T-helper 1 cell treated with Interleukin-12 subunit alpha and Interleukin-12 subunit beta and Interleukin-4 antibody, amounts not matched to agents 30 μg/mL and 1 μg/mL, for 36 hours (primary cell): Measurements from ENCODE around the gene RALGPS1.
A peak's percentile ranks its signal among the peaks of the same experiment; 100 is the strongest.

Experiments
- H3K27ac Mint-ChIP-seq: one replicate; pipeline ENCODE4 v1.8.0; 2021; ENCODE audit warnings: mild to moderate bottlenecking, mixed read lengths
- H3K27me3 Mint-ChIP-seq: one replicate; pipeline ENCODE4 v1.8.0; 2021; ENCODE audit warnings: low read depth, mixed read lengths
- H3K36me3 Mint-ChIP-seq: one replicate; pipeline ENCODE4 v1.8.0; 2021; ENCODE audit warnings: low read depth, mixed read lengths
- H3K4me1 Mint-ChIP-seq: one replicate; pipeline ENCODE4 v1.8.0; 2021; ENCODE audit warnings: low read depth, mixed read lengths
- H3K4me3 Mint-ChIP-seq: one replicate; pipeline ENCODE4 v1.8.0; 2021; ENCODE audit warnings: mild to moderate bottlenecking, moderate library complexity, mixed read lengths
- H3K9me3 Mint-ChIP-seq: one replicate; pipeline ENCODE4 v1.8.0; 2021; ENCODE audit warnings: mixed read lengths

RALGPS1 gene

DNA sequence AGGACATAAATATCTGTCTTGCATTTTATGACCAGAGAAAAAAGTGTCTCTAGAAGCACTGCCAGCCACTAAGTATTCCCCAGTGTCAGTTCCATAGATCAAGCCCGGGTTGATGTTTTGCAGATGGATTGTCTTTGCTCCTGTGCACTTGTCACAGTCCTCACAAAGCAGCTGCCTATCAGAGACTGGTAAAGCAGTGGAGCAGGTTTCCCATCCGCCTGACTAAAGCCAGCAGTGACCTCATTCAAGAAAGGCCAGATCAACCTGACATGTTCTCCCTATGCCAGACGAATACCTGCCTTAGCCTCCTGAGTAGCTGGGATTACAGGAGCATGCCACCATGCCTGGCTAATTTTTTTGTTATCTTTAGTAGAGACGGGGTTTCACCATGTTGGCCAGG lies 323.2 kb downstream of the RALGPS1 start:
- Mint-ChIP-seq H3K36me3 (no peaks in the 10 kb centered on the region), H3K4me3 (no peak overlapping the region), H3K27ac (no peak overlapping the region), H3K27me3 (peaks cover 26% of the 10 kb centered on the region), H3K9me3 (no peaks in the 10 kb centered on the region), H3K4me1 (no peaks in the 10 kb centered on the region)

DNA sequence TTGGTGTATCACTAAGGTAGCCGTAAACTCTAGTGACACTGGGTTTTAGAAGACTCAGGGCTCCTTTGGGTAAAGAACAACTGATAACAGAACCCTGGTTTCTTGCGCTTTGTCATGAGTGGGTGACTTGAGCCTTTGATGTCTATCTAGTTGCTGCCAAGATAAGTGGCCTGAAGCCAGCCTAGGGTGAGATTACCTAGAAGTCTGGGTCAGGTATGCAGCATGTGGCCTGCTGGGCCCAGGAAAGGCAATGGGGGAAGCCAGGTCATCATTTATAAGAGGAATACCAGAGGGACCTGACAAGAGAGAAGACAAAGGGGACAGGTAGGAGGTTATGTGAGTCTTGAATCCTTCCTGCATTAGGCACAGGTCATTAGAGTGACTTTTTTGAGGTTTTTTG lies 326.8 kb downstream of the RALGPS1 start:
- no peaks in the 10 kb centered on the region for H3K36me3 Mint-ChIP-seq
- H3K27me3 Mint-ChIP-seq: peaks cover 14% of the 10 kb centered on the region
- no peaks in the 10 kb centered on the region for H3K9me3 Mint-ChIP-seq
- no peak overlapping the region for H3K27ac Mint-ChIP-seq
- H3K4me1 Mint-ChIP-seq: peaks cover 6% of the 10 kb centered on the region
- H3K4me3 Mint-ChIP-seq: no peak overlapping the region

DNA sequence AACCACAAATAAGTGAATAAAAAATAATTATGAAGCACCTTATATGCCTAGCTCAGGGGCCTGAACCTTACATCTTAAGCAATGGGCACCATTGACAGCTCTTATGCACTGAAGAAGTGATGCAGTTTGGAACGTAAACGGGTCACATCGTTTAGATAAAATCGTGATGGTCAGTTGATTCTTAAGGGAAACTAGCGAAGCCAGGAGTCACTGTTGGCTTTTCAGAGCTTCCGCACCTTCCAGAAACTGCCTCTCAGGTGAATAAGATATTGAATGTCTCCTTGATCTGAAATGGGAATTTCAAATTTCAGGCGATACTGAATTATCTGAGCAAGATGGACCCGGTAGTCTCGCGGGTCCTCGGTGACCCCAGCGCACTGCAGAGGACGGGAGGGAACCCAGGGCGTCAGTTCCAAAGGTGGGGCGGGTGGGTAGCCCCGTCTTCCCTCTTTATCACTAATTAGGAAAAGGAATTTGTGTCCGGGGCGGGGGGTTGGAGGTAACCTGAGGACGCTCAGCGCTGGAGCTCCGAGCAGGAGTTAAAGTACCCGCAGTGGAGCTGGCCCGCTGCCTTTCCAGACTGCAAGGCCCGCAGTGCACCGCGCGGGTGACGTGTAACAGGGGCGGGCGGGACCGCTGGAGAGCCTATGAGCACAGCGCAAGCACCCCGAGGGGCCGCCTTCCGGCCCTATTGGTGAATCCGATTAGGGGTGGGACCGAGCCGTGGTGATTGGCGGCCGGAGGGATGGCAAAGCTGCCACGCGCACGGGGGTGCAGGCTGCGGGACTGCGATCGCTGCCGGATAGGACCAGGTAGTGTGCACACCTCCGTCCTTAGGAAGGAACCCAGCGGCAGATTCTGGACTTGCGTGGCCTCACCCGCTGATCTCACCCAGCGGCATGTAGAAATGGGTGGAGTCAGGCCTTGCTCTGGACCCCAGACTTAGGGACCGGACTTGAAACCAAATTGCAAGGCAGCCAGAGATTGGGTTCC lies 330.3 kb downstream of the RALGPS1 start:
- Mint-ChIP-seq H3K27ac (peak overlapping the region; percentile 52), H3K9me3 (no peaks in the 10 kb centered on the region), H3K4me1 (peaks cover 6% of the 10 kb centered on the region), H3K36me3 (no peaks in the 10 kb centered on the region), H3K27me3 (peaks cover 15% of the 10 kb centered on the region), H3K4me3 (peak overlapping the region; percentile 83)

DNA sequence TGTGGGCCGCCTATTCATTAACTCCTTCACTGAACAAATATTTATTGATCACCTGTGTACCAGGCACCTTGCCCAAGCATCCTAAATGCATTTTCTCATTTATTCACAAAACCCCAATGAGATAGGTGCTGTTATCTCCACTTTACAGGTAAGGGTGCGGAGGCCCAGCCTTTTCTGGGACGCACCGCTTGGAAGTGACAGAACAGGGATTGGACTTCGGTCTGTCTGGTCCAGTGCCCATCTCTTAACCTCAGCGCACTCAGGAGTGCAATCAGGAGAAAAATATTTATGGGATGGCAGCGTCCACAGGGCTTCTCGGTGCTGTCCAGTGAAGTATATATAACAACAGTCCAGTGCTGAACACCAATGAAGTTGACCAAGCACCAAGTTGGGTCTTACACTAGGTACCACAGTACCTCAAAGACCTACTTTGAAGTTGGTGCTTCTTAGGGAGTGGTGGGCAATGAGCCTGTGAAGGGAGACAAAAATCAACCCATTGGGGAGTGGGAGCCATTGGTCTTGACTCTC lies 331.1 kb downstream of the RALGPS1 start:
- no peaks in the 10 kb centered on the region for H3K36me3 Mint-ChIP-seq
- peaks cover 6% of the 10 kb centered on the region for H3K4me1 Mint-ChIP-seq
- peak overlapping the region; percentile 83 for H3K4me3 Mint-ChIP-seq
- no peak overlapping the region for H3K27ac Mint-ChIP-seq
- H3K9me3 Mint-ChIP-seq: no peaks in the 10 kb centered on the region
- H3K27me3 Mint-ChIP-seq: peaks cover 23% of the 10 kb centered on the region

DNA sequence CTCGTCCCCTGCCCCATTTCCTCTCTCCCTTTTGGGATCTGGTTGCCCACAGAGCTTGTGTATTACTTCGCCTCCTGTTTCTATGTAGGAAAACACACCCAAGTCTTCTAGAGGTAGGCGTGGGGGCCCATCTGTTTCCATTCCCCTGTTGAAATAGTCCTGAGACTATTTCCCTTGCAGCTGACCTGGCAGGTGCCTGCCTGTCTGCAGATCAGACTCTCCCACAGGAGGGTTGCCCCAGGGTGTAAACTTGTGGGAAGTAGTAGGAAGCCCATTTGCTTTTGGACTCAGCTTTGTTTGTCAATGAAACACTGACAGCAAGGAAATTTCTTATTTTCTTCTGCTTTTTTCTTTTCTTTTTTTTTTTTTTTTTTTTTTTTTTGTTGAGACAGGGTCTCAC lies 333.7 kb downstream of the RALGPS1 start:
- no peak overlapping the region for H3K27ac Mint-ChIP-seq
- H3K4me1 Mint-ChIP-seq: peaks cover 6% of the 10 kb centered on the region
- no peaks in the 10 kb centered on the region for H3K36me3 Mint-ChIP-seq
- H3K27me3 Mint-ChIP-seq: peaks cover 30% of the 10 kb centered on the region
- H3K9me3 Mint-ChIP-seq: no peaks in the 10 kb centered on the region
- H3K4me3 Mint-ChIP-seq: no peak overlapping the region

DNA sequence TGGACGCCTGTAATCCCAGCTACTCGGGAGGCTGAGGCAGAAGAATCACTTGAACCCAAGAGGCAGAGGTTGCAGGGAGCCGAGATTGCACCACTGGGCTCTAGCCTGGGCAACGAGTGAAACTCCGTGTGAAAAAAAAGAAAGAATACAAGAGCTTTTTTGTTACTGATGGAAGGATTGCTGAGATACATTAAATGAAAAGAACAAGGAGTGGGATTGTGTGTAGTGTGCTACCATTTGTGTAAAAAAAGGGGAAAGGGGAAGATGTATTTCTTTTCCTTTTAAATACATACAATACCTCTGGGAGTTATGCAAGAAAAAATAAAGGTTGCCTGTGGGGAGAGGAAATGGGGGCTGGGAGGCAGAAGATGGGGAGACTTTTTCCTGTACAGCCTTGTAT lies 335.3 kb downstream of the RALGPS1 start:
- H3K4me1 Mint-ChIP-seq: peaks cover 4% of the 10 kb centered on the region
- peaks cover 42% of the 10 kb centered on the region for H3K27me3 Mint-ChIP-seq
- no peaks in the 10 kb centered on the region for H3K36me3 Mint-ChIP-seq
- H3K9me3 Mint-ChIP-seq: no peaks in the 10 kb centered on the region
- H3K4me3 Mint-ChIP-seq: no peak overlapping the region
- H3K27ac Mint-ChIP-seq: no peak overlapping the region

DNA sequence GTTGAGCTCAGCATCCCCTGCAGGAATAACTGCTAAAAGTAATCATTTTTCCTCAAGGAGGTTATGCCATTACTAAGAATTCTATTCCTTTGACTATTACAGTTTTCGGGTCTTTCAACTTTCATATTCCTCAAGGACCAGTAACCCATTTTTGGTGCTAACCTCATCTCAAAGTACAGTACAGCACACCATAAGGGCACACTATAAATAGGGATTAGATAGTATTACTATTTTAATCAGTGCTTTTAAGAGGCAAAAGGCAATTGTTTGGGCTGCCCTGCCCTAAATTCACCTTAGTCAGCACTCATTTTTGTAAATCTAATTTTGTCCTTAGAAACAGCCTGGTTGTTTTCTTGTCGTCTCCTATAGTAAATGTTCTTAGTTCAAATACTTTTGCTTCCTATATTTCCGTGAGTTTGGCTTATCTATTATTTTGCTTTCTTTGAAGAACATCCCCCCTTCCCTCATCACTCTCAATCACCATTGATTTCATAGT lies 336.4 kb downstream of the RALGPS1 start:
- peaks cover 46% of the 10 kb centered on the region for H3K27me3 Mint-ChIP-seq

DNA sequence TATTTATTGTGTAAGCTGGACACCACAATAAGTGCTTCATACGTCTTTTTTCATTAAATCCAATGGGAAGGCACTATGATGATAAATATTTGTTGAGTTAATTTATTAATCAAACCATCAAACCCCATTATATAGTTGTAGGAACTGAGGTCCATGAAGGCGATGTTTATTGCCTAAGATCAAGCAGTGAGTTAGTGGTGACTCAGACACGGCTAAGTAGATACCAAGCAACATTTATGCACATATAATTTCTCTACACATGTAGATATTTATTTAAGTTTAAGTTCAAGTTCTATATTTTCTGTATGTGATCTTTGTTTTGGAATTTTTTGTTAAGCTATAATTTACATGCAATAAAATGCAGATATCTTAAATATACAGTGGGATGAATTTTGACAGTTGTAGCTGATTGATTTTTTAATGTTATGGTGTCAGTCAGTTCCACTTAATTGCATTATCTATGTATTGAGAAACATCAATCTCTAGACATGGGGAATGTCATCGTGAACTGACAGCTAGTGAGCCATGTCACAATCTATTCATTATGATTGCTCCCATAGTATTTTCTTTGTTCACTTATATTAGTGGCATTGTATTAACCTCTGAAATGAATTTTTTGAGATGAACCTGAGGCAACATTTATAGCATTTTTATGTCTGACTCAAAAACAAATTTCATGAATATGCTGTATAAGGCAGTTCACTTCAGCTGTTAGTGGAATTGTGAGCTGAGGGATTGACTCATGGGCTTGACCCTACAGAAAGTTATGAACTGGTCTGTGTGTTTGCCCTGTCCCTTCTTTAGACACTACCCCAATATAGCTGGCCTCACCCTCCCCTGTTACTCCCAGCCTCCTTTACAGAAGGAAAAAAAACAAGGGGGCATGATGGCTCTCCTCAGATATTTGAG lies 338.1 kb downstream of the RALGPS1 start:
- no peak overlapping the region for H3K27ac Mint-ChIP-seq
- no peaks in the 10 kb centered on the region for H3K9me3 Mint-ChIP-seq
- H3K4me1 Mint-ChIP-seq: no peaks in the 10 kb centered on the region
- H3K36me3 Mint-ChIP-seq: no peaks in the 10 kb centered on the region
- peaks cover 54% of the 10 kb centered on the region for H3K27me3 Mint-ChIP-seq
- H3K4me3 Mint-ChIP-seq: no peak overlapping the region

More for the DNA sequence above, 336.4 kb downstream of the RALGPS1 start:
- Mint-ChIP-seq H3K9me3 (no peaks in the 10 kb centered on the region), H3K4me1 (no peaks in the 10 kb centered on the region), H3K4me3 (no peak overlapping the region), H3K36me3 (no peaks in the 10 kb centered on the region), H3K27ac (no peak overlapping the region)

DNA sequence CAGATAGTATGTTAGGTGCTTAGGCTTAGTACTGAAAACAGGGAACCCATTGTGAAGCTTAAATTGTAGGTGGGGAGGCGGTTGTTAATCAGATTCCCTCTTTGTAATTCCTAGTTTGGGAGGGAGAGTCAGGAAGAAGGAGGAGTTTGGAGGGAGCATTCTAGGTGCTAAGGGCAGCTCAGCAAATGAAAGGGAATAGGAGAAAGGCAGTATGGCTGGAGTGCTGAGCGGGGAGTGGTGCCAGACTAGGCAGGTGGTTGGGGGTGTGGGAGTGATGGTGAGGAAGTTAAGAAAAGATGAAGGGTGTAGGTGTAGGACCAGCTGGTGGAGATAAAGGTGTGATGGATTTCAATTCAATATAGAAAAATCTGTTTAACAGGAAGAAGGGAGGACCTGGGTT lies 338.9 kb downstream of the RALGPS1 start:
- Mint-ChIP-seq H3K9me3 (no peaks in the 10 kb centered on the region), H3K27me3 (peaks cover 50% of the 10 kb centered on the region), H3K36me3 (no peaks in the 10 kb centered on the region), H3K4me1 (no peaks in the 10 kb centered on the region), H3K27ac (no peak overlapping the region), H3K4me3 (no peak overlapping the region)

DNA sequence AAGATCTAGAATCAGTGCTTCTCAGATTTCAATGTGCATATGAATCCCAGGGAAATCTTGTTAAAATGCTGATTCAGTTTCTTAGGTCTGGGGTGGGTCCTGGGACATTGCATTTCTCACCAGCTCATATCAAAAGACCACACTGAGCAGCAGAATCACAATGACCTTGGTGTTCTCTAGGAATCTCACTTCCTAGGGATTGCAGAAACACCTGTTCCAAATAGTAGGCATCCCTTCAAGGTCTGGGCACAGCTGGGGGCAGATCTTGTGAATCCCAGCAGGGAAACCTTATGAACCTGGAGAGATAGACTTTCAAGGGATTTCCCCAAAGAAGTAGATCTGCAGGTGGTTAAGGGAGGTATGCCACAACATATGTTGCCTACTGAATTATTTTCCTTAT lies 341.1 kb downstream of the RALGPS1 start:
- H3K36me3 Mint-ChIP-seq: no peaks in the 10 kb centered on the region
- H3K4me1 Mint-ChIP-seq: no peaks in the 10 kb centered on the region
- H3K9me3 Mint-ChIP-seq: no peaks in the 10 kb centered on the region
- H3K4me3 Mint-ChIP-seq: no peak overlapping the region
- peaks cover 40% of the 10 kb centered on the region for H3K27me3 Mint-ChIP-seq
- H3K27ac Mint-ChIP-seq: no peak overlapping the region

DNA sequence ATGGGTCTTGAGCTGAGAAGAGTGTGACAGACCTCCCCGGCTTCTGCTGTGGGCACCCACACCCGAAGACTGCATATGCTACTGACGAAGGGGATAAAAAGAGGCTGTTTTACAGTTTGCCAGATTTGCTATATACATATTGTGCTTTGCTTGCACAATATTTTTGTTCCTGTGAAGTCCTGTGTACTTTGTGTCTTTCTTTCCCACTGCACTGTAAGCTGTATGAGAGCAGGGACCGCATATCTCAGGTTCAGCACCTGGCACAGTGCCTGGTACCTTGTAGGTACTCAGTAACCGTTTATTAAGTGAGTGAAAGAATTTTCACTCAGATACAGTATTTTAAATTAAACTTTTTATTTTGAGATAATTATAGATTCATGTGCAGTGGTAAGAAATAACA lies 341.7 kb downstream of the RALGPS1 start:
- Mint-ChIP-seq H3K4me3 (no peak overlapping the region), H3K27ac (no peak overlapping the region), H3K4me1 (no peaks in the 10 kb centered on the region), H3K9me3 (no peaks in the 10 kb centered on the region), H3K36me3 (no peaks in the 10 kb centered on the region), H3K27me3 (peaks cover 37% of the 10 kb centered on the region)

DNA sequence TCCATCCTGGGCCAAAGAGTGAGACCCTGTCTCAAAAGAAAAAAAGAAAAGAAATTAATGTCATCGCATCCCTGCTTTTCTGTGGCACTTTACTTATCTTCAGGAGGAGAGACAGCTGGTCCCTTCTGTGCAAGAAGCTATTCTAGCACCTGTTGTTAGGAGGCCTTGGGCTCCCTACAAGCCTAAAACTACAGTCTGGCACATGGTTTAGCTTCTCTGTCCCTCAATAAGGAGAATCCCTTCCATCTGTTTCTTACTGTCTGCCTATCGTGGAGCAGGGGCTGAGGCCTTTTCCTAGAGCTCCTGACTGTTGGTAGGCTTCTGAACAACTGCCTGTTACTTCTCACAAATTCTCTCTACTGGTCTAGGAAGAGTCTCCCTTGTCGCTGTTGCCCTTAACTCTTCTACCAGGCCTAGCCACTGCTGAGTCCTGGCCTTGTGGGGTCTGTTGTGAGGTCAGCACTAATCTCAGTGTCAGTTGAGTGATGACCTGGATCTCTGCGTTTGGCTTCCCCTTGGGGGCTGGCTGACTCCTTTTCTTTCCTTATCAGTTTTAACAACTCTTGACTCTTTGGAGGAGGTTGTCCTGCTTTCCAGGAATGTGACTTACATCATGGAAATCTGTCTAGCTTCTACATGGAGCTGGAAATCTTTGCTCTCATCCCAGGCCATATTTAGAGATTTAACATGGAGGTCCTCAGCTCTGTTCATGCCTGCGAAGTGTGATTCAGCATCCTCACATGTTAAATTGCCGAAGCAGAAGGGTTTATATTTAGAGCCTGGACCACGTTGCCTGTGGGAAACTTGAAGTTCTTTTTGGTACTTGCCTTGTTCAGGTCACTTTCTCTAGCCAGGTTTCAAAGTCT lies 344.3 kb downstream of the RALGPS1 start:
- no peaks in the 10 kb centered on the region for H3K9me3 Mint-ChIP-seq
- peaks cover 21% of the 10 kb centered on the region for H3K27me3 Mint-ChIP-seq
- H3K4me1 Mint-ChIP-seq: no peaks in the 10 kb centered on the region
- no peak overlapping the region for H3K27ac Mint-ChIP-seq
- H3K4me3 Mint-ChIP-seq: no peak overlapping the region
- no peaks in the 10 kb centered on the region for H3K36me3 Mint-ChIP-seq

DNA sequence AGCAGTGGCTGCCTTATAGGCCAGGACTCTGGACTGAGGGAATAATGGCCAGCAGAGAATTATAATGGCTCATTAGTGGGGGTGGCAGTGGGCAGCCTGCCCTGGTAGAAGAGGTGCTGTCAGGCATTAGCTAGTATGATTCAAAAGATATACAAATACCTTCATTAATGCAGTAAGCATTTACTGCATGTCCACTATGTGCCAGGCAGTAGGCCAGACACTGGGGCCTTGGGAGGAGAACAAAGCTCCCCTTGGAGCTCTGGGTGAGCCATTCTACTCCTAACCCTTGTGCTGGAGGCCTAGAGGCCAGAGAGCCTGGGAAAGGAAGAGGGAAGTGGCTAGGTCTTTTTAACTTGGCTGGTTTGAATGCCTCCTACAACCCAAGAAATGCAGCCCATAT lies 348.0 kb downstream of the RALGPS1 start:
- no peaks in the 10 kb centered on the region for H3K9me3 Mint-ChIP-seq
- no peaks in the 10 kb centered on the region for H3K36me3 Mint-ChIP-seq
- no peak overlapping the region for H3K4me3 Mint-ChIP-seq
- H3K27ac Mint-ChIP-seq: no peak overlapping the region
- peaks cover 7% of the 10 kb centered on the region for H3K27me3 Mint-ChIP-seq
- no peaks in the 10 kb centered on the region for H3K4me1 Mint-ChIP-seq

DNA sequence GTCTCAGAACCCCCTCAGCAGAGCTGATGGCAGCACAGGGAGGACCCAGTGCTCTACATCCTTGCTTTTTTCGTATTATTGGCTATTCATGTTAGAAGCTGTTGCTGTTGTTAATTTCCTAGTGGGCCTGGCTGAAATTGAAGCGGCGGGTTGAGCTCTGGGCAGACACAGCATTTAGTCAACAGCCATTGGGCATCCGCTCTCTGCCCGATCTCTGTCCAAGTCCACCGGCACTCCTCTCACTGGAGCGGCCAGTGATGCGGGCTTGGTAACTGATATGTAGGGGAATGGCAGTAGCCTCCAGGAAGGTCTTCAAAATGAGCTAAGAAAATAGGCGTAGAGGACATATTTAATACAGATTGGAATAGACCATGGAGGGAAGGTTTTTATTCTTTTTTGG lies 348.7 kb downstream of the RALGPS1 start:
- peaks cover 7% of the 10 kb centered on the region for H3K27me3 Mint-ChIP-seq
- no peaks in the 10 kb centered on the region for H3K9me3 Mint-ChIP-seq
- H3K4me3 Mint-ChIP-seq: no peak overlapping the region
- H3K27ac Mint-ChIP-seq: no peak overlapping the region
- H3K36me3 Mint-ChIP-seq: no peaks in the 10 kb centered on the region
- no peaks in the 10 kb centered on the region for H3K4me1 Mint-ChIP-seq
